ENCODE data around the gene TCERG1L. TPM values are rescaled to one million over a fixed set of nuclear protein-coding genes. Genes with fewer than 3 reads are reported as not detected.

TCERG1L gene
- total and polyA plus RNA-seq, 2 donors: 0.11 to 0.32 TPM

- Histone ChIP-seq H3K4me1 (ENCODE audit: insufficient read depth) (no peaks in the 10 kb centered on the region), H3K27ac (ENCODE audit: low read depth) (no peak overlapping the region), H3K36me3 (ENCODE audit: insufficient read depth) (no peaks in the 10 kb centered on the region), H3K4me3 (ENCODE audit: low read depth, low read length) (no peak overlapping the region)
- DNase-seq (ENCODE audit: extremely low spot score): no peak
- WGBS: 75% methylated on average over 12 of the region's 12 CpGs
Observed at GRCh38 chr10:131271966-131272365, 39.6 kb downstream of the TCERG1L start.

GRCh38 chr10:131271195-131271880, 40.2 kb downstream of the TCERG1L start:
- 58% methylated on average over 13 of the region's 13 CpGs for WGBS
- DNase-seq (ENCODE audit: extremely low spot score): no peak
- no peaks in the 10 kb centered on the region for H3K4me1 ChIP-seq (ENCODE audit: insufficient read depth)
- H3K27ac ChIP-seq (ENCODE audit: low read depth): no peak overlapping the region
- no peak overlapping the region for H3K4me3 ChIP-seq (ENCODE audit: low read depth, low read length)
- H3K36me3 ChIP-seq (ENCODE audit: insufficient read depth): no peaks in the 10 kb centered on the region

GRCh38 chr10:131270461-131271190, 40.9 kb downstream of the TCERG1L start:
- DNase-seq (ENCODE audit: extremely low spot score): no peak
- Histone ChIP-seq H3K27ac (ENCODE audit: low read depth) (no peak overlapping the region), H3K4me1 (ENCODE audit: insufficient read depth) (no peaks in the 10 kb centered on the region), H3K4me3 (ENCODE audit: low read depth, low read length) (no peak overlapping the region), H3K36me3 (ENCODE audit: insufficient read depth) (no peaks in the 10 kb centered on the region)
- WGBS: 31% methylated on average over 16 of the region's 16 CpGs

GRCh38 chr10:131269776-131270460, 41.6 kb downstream of the TCERG1L start:
- no peak for DNase-seq (ENCODE audit: extremely low spot score)
- Histone ChIP-seq H3K4me1 (ENCODE audit: insufficient read depth) (no peaks in the 10 kb centered on the region), H3K4me3 (ENCODE audit: low read depth, low read length) (no peak overlapping the region), H3K27ac (ENCODE audit: low read depth) (no peak overlapping the region), H3K36me3 (ENCODE audit: insufficient read depth) (no peaks in the 10 kb centered on the region)
- WGBS: 33% methylated on average over 17 of the region's 17 CpGs

GRCh38 chr10:131267814-131268095, 43.8 kb downstream of the TCERG1L start:
- no peak overlapping the region for H3K4me3 ChIP-seq (ENCODE audit: low read depth, low read length)
- 87% methylated on average over 6 of the region's 6 CpGs for WGBS
- no peak for DNase-seq (ENCODE audit: extremely low spot score)
- no peaks in the 10 kb centered on the region for H3K36me3 ChIP-seq (ENCODE audit: insufficient read depth)
- no peak overlapping the region for H3K27ac ChIP-seq (ENCODE audit: low read depth)
- H3K4me1 ChIP-seq (ENCODE audit: insufficient read depth): no peaks in the 10 kb centered on the region

- H3K4me1 ChIP-seq (ENCODE audit: insufficient read depth): no peaks in the 10 kb centered on the region
- H3K36me3 ChIP-seq (ENCODE audit: insufficient read depth): no peaks in the 10 kb centered on the region
- 91% methylated on average over 14 of the region's 14 CpGs for WGBS
- no peak overlapping the region for H3K4me3 ChIP-seq (ENCODE audit: low read depth, low read length)
- no peak overlapping the region for H3K27ac ChIP-seq (ENCODE audit: low read depth)
- no peak for DNase-seq (ENCODE audit: extremely low spot score)
Observed at GRCh38 chr10:131266936-131267813, 44.3 kb downstream of the TCERG1L start.

- 84% methylated on average over 11 of the region's 11 CpGs for WGBS
- H3K4me3 ChIP-seq (ENCODE audit: low read depth, low read length): no peak overlapping the region
- H3K36me3 ChIP-seq (ENCODE audit: insufficient read depth): no peaks in the 10 kb centered on the region
- H3K4me1 ChIP-seq (ENCODE audit: insufficient read depth): no peaks in the 10 kb centered on the region
- H3K27ac ChIP-seq (ENCODE audit: low read depth): no peak overlapping the region
- DNase-seq (ENCODE audit: extremely low spot score): no peak
Observed at GRCh38 chr10:131264110-131264788, 47.3 kb downstream of the TCERG1L start.

GRCh38 chr10:131261890-131262475, 49.5 kb downstream of the TCERG1L start:
- no peak for DNase-seq (ENCODE audit: extremely low spot score)

GRCh38 chr10:131260452-131261211, 50.9 kb downstream of the TCERG1L start:
- H3K4me1 ChIP-seq (ENCODE audit: insufficient read depth): no peaks in the 10 kb centered on the region
- no peaks in the 10 kb centered on the region for H3K36me3 ChIP-seq (ENCODE audit: insufficient read depth)
- WGBS: 90% methylated on average over 17 of the region's 17 CpGs
- DNase-seq (ENCODE audit: extremely low spot score): no peak
- H3K27ac ChIP-seq (ENCODE audit: low read depth): no peak overlapping the region
- no peak overlapping the region for H3K4me3 ChIP-seq (ENCODE audit: low read depth, low read length)

More at GRCh38 chr10:131261890-131262475, 49.5 kb downstream of the TCERG1L start:
- H3K27ac ChIP-seq (ENCODE audit: low read depth): no peak overlapping the region
- no peak overlapping the region for H3K4me3 ChIP-seq (ENCODE audit: low read depth, low read length)
- no peaks in the 10 kb centered on the region for H3K4me1 ChIP-seq (ENCODE audit: insufficient read depth)
- WGBS: 82% methylated on average over 16 of the region's 16 CpGs
- no peaks in the 10 kb centered on the region for H3K36me3 ChIP-seq (ENCODE audit: insufficient read depth)

- Histone ChIP-seq H3K4me1 (ENCODE audit: insufficient read depth) (no peaks in the 10 kb centered on the region), H3K36me3 (ENCODE audit: insufficient read depth) (no peaks in the 10 kb centered on the region), H3K27ac (ENCODE audit: low read depth) (no peak overlapping the region), H3K4me3 (ENCODE audit: low read depth, low read length) (no peak overlapping the region)
- 94% methylated on average over 32 of the region's 32 CpGs for WGBS
- DNase-seq (ENCODE audit: extremely low spot score): no peak
Observed at GRCh38 chr10:131260031-131260430, 51.5 kb downstream of the TCERG1L start.

GRCh38 chr10:131259535-131259934, 52.0 kb downstream of the TCERG1L start:
- H3K4me1 ChIP-seq (ENCODE audit: insufficient read depth): no peaks in the 10 kb centered on the region
- H3K4me3 ChIP-seq (ENCODE audit: low read depth, low read length): no peak overlapping the region
- no peaks in the 10 kb centered on the region for H3K36me3 ChIP-seq (ENCODE audit: insufficient read depth)
- DNase-seq (ENCODE audit: extremely low spot score): no peak
- 87% methylated on average over 11 of the region's 11 CpGs for WGBS
- H3K27ac ChIP-seq (ENCODE audit: low read depth): no peak overlapping the region

GRCh38 chr10:131258256-131258655, 53.3 kb downstream of the TCERG1L start:
- 98% methylated on average over 9 of the region's 9 CpGs for WGBS
- no peaks in the 10 kb centered on the region for H3K4me1 ChIP-seq (ENCODE audit: insufficient read depth)
- no peaks in the 10 kb centered on the region for H3K36me3 ChIP-seq (ENCODE audit: insufficient read depth)
- H3K4me3 ChIP-seq (ENCODE audit: low read depth, low read length): no peak overlapping the region
- DNase-seq (ENCODE audit: extremely low spot score): no peak
- H3K27ac ChIP-seq (ENCODE audit: low read depth): no peak overlapping the region
